GM19035 (cell line): Measurements from ENCODE around the gene CSNK1G1.
"Not testable (repeated sequence)": the region's sequence is repeated elsewhere in the genome, so short reads cannot be mapped to it uniquely, and the experiment has no call there.

ENCODE experiments used
- ATAC-seq: cut with Tn5 transposase; IDR thresholded peaks from one replicate; pipeline ENCODE4 v1.9.1; 2021; ENCODE audit not compliant: unreplicated experiment

The CSNK1G1 gene

DNA sequence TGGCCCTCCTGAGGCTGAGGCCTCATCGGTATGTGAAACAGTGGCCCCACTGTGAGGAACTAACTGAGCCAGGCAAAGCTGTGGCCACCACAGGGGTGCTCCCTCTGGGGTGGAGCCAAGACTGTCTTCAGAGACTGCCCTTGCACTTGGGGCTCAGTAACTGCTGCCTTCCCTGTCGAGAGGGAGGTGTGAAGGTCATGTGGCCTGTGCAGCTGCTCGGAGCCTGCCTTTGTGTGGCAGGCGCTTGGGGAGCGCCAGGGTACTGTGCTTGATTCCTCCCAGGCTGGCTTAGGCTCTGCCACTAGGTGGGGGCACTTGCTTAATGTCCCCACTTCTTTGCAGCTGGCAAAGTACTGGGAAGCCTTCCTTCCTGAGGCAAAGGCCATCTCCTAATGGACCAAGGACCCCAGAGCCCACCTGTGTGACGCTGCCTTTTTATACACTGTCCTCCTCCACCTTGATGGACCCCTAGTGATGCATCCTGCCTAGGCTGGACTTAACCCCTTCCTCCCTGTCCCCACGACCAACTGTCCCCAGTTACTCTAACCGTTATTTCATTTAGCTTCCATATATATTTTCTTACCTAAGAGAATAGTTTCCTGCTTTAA lies 218.6 kb downstream of the CSNK1G1 start:
- no peak for ATAC-seq

- ATAC-seq, result no peak
Measured at GRCh38 chr15:64136347-64136746, 219.6 kb downstream of the CSNK1G1 start.

- ATAC-seq, result no peak
Measured at GRCh38 chr15:64134345-64134829, 221.6 kb downstream of the CSNK1G1 start.

DNA sequence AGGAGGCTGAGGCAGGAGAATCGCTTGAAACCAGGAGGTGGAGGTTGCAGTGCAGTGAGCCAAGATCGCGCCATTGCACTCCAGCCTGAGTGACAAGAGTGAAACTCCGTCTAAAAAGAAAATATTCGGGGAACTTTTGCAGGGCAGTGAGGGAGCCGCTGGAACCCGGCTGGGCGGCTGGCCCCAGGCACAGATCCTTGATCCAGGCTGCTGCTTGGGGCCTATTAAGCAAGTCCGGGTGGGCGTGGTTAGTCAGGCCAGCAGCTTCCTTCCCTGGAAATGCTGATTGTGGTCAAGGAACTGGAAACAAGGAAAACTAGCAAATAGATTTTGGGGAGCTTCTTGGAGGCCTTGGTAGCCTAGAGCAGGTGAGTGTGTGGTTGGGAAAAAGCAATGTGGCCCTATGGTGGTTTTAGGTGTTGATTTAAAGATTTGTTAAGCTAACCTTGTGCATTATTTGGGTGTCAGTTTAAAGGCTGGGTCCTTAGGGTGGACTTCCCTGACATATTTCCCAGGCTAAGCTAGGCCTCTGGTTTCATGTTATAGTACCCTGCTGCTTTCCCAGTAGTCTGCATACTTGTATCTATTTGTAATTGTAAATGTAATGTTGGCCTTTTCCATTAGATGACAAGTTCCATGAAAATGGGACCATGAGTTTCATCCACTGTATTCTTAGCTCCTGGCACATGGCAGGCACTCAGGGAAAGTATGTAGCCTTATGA lies 222.2 kb downstream of the CSNK1G1 start:
- ATAC-seq, result no peak

- ATAC-seq, result no peak
Measured at GRCh38 chr15:64132217-64132616, 223.8 kb downstream of the CSNK1G1 start.

GRCh38 chr15:64131547-64131946 lies 224.4 kb downstream of the CSNK1G1 start:
- ATAC-seq, result no peak

DNA sequence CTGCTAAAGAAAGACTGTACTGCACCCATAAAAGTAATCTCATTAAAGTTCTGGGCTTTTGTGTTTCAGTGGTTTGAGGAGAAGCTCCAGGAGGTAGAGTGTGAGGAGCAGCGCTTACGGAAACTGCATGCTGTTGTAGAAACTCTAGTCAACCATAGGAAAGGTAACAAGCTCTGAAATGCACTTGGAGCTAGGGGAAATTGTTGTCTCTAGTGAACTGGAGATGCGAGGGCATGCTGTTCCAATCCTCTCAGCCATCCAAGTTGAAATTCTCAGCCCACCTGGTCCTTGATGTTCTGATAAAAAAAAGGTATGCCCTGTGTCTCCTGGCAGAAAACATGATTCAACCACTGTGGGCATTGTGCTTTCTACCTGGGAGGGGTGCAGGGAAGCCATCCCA lies 225.8 kb downstream of the CSNK1G1 start:
- no peak for ATAC-seq

DNA sequence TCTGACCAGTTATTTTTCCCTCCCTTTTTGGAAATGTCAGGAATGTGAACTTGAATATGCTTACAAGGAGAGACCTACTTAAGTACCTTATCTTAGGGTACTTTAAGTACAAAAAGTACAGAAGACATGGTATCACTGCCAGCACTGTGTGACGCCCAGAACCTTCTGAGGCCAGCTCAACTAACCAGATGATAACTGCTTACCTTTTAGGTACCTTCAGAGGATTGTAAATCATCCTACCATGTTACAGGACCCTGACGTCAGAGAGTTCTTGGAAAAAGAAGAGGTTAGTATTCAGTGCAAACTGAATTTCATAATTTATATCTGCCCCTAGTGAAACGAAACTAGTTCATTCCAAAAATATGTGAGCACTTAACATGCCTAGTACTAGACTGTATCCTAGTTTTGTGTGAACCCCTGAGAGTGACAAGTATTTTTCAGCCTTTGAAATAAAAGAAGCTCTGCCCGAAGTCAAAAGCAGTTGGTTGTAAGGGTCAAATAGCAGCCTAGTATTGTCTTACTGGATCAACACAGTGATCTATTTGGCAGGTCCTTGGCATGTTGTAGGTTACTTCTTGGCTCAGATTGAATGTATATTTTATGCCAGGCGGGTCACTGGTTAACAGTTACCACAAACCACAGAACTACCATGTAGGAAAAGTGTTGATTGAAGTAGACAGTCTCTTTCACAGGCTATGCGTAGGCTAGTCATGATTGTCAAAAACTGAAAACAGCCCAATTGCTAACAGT lies 228.3 kb downstream of the CSNK1G1 start:
- ATAC-seq, result no peak

- no peak for ATAC-seq
Measured at GRCh38 chr15:64125978-64126377, 230.0 kb downstream of the CSNK1G1 start.

- no peak for ATAC-seq
Measured at GRCh38 chr15:64122936-64123351, 233.0 kb downstream of the CSNK1G1 start.

GRCh38 chr15:64122444-64122843 lies 233.5 kb downstream of the CSNK1G1 start:
- no peak for ATAC-seq

DNA sequence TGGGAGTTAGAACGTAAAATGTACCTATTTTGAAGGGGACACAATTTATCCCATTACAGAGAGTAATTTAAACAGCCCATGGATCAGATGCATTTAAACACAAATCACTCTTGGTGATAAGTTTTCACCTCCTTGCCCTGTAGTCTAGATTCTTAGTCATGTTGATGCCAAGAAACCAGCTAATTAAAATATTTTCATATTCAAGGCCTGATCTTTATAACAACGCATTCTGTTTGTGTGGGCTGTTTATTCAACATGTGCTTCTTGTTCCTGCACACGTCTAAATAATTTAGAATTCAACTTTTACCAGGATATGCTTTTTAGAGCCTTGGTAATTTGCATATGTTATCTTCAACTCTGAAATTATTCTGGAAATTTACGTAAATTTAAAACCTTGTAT lies 234.4 kb downstream of the CSNK1G1 start:
- no peak for ATAC-seq

DNA sequence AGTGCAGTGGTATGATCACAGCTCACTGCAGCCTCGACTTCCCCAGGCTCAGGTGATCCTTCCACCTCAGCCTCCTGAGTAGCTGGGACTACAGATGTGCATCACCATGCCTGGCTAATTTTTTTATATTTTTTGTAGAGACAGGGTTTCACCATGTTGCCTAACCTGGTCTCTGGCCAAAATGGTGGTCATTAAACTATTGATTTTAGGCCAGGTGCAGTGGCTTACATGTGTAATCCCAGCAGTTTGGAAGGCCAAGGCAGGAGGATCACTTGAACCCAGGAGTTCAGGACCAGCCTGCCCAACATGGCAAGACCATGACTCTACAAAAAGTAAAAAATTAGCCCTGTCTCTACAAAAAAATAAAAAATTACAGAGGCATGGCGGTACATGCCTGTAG lies 235.7 kb downstream of the CSNK1G1 start:
- ATAC-seq, result not testable (repeated sequence)

GRCh38 chr15:64117759-64118487 lies 238.1 kb downstream of the CSNK1G1 start:
- no peak for ATAC-seq
